GM23338 (cell line): ENCODE results near the gene TOB2. TPM values are rescaled to one million over a fixed set of nuclear protein-coding genes. Genes with fewer than 3 reads are reported as not detected.

Experiments used
- ATAC-seq: fragments of 200-7000 bp; cut with Tn5 transposase; 3 replicates; pipeline ENCODE4 v1.9.1; 2020
- DNase-seq: peaks from one replicate; pipeline ENCODE4 v3.0.0-alpha.2; 2015; ENCODE audit warnings: low spot score
- H2AFZ ChIP-seq: fragments of 200-600 bp; sonication (generic); 2 replicates; pipeline ENCODE4 v1.8.0; 2016; ENCODE audit warnings: antibody characterized with exemption, mild to moderate bottlenecking, moderate library complexity
- H3F3A ChIP-seq: fragments of 200-600 bp; sonication (generic); replicated peaks from 2 replicates; pipeline ENCODE4 v1.8.0; 2017; ENCODE audit warnings: antibody characterized with exemption, mixed run types, low read depth
- H3K27ac ChIP-seq: fragments of 200-600 bp; sonication (generic); 2 replicates; pipeline ENCODE4 v1.6.1; 2016; ENCODE audit warnings: low read depth
- H3K27me3 ChIP-seq: fragments of 200-600 bp; sonication (generic); 2 replicates; pipeline ENCODE4 v1.8.0; 2016; ENCODE audit warnings: mild to moderate bottlenecking, mixed run types, moderate library complexity; ENCODE audit not compliant: insufficient read depth
- H3K36me3 ChIP-seq: fragments of 200-600 bp; sonication (generic); 2 replicates; pipeline ENCODE4 v1.8.0; 2016; ENCODE audit warnings: mild to moderate bottlenecking; ENCODE audit not compliant: insufficient read depth
- H3K4me1 ChIP-seq: fragments of 200-600 bp; sonication (generic); 2 replicates; pipeline ENCODE4 v1.8.0; 2016; ENCODE audit warnings: mild to moderate bottlenecking, moderate library complexity; ENCODE audit not compliant: insufficient read depth
- H3K4me2 ChIP-seq: fragments of 200-600 bp; sonication (generic); 2 replicates; pipeline ENCODE4 v1.7.1; 2017; ENCODE audit warnings: mixed run types
- H3K4me3 ChIP-seq: fragments of 200-600 bp; sonication (generic); 2 replicates; pipeline ENCODE4 v1.6.1; 2016; ENCODE audit warnings: mixed run types
- H3K79me2 ChIP-seq: fragments of 200-600 bp; sonication (generic); replicated peaks from 2 replicates; pipeline ENCODE4 v1.8.0; 2017; ENCODE audit warnings: mild to moderate bottlenecking; ENCODE audit not compliant: insufficient read depth
- H3K9me2 ChIP-seq: fragments of 200-600 bp; sonication (generic); 2 replicates; pipeline ENCODE4 v1.8.0; 2017; ENCODE audit not compliant: insufficient read depth
- H4K20me1 ChIP-seq: fragments of 200-600 bp; sonication (generic); replicated peaks from 2 replicates; pipeline ENCODE4 v1.8.0; 2017; ENCODE audit warnings: mild to moderate bottlenecking; ENCODE audit not compliant: insufficient read depth
- H3K27ac Mint-ChIP-seq: 2 replicates; pipeline ENCODE4 v1.8.0; 2020; ENCODE audit warnings: inconsistent platforms, mild to moderate bottlenecking, moderate library complexity, mixed read lengths
- H3K27me3 Mint-ChIP-seq: 3 replicates; pipeline ENCODE4 v1.8.0; 2022; ENCODE audit warnings: low read depth, mild to moderate bottlenecking, moderate library complexity, mixed read lengths, inconsistent platforms; ENCODE audit not compliant: insufficient read depth, poor library complexity
- H3K36me3 Mint-ChIP-seq: 3 replicates; pipeline ENCODE4 v1.8.0; 2021; ENCODE audit warnings: low read depth, mild to moderate bottlenecking, inconsistent platforms, moderate library complexity, mixed read lengths
- H3K4me1 Mint-ChIP-seq: 3 replicates; pipeline ENCODE4 v1.8.0; 2020; ENCODE audit warnings: mild to moderate bottlenecking, inconsistent platforms, mixed read lengths
- H3K4me3 Mint-ChIP-seq: 3 replicates; pipeline ENCODE4 v1.8.0; 2021; ENCODE audit warnings: moderate library complexity, mild to moderate bottlenecking, inconsistent platforms, mixed read lengths
- H3K9me3 Mint-ChIP-seq: 3 replicates; pipeline ENCODE4 v1.8.0; 2020; ENCODE audit warnings: moderate library complexity, mild to moderate bottlenecking, inconsistent platforms, mixed read lengths
- CTCF ChIP-seq, 2 experiments: fragments of 200-600 bp in 1 of 2; sonication (generic) in 1 of 2; conservative IDR thresholded peaks; 2 replicates each; pipeline versions ENCODE4 v1.5.1 to v1.6.1; 2016 to 2017; ENCODE audit warnings: antibody characterized with exemption in 2 of 2, low read depth in 2 of 2, mild to moderate bottlenecking in 2 of 2, moderate library complexity in 1 of 2
- ETS1 ChIP-seq: IDR thresholded peaks from 2 replicates; pipeline ENCODE4 v1.6.1; 2016; ENCODE audit warnings: antibody characterized with exemption
- EZH2 ChIP-seq: fragments of 200-600 bp; sonication (generic); IDR thresholded peaks from one replicate; pipeline ENCODE4 v1.8.0; 2017; ENCODE audit warnings: antibody characterized with exemption, mild to moderate bottlenecking, low read depth; ENCODE audit not compliant: unreplicated experiment
- EZH2phosphoT487 ChIP-seq: fragments of 200-600 bp; sonication (generic); IDR thresholded peaks from one replicate; pipeline ENCODE4 v1.8.1; 2018; ENCODE audit warnings: antibody characterized with exemption; ENCODE audit not compliant: unreplicated experiment
- JUNB ChIP-seq: IDR thresholded peaks from one replicate; pipeline ENCODE4 v1.6.1; 2016; ENCODE audit warnings: antibody characterized with exemption; ENCODE audit not compliant: unreplicated experiment
- STAT1 ChIP-seq: IDR thresholded peaks from one replicate; pipeline ENCODE4 v1.6.1; 2016; ENCODE audit warnings: antibody characterized with exemption; ENCODE audit not compliant: unreplicated experiment
- ZNF114 ChIP-seq: fragments of 250-450 bp; sonication (Bioruptor Pico); IDR thresholded peaks from 2 replicates; pipeline ENCODE4 v1.5.0; 2020; ENCODE audit warnings: mild to moderate bottlenecking, moderate library complexity
- ZNF462 ChIP-seq: fragments of 250-450 bp; sonication (Bioruptor Pico); IDR thresholded peaks from 2 replicates; pipeline ENCODE4 v1.5.0; 2020; ENCODE audit warnings: mild to moderate bottlenecking, moderate library complexity
- polyA plus RNA-seq: library from polyadenylated mRNA; unstranded; fragments of >200 nt; fragmentation: Nextera tagmentation; extraction: Ambion mirVana; gene quantifications from 2 replicates; pipeline ENCODE4 v1.2.1, GENCODE V29; 2016
- total RNA-seq: library from RNA; depleted of rRNA; stranded (reverse); fragments of >200 nt; shearing (Covaris generic); gene quantifications from 2 replicates; pipeline ENCODE4 v1.2.3, GENCODE V29; 2014

TOB2 gene
- total and polyA plus RNA-seq, 2 experiments from 2014 or later, result 27.3 to 47.2 TPM

GRCh38 chr22:41415554-41415953 lies 31.0 kb downstream of the TOB2 start:
- DNase-seq (no peak), ATAC-seq (no peak)
- H3K4me1 Mint-ChIP-seq, result peaks cover 22% of the 10 kb centered on the region
- Histone ChIP-seq H3K9me2 (no peaks in the 10 kb centered on the region), H4K20me1 (no peaks in the 10 kb centered on the region), H3K36me3 (no peaks in the 10 kb centered on the region), H3K4me3 (no peak overlapping the region), H3K27me3 (no peaks in the 10 kb centered on the region), H3F3A (peaks cover 10% of the 10 kb centered on the region), H3K4me2 (no peak overlapping the region), H3K79me2 (no peaks in the 10 kb centered on the region; the same call in 1 of the 2 replicates), H3K27ac (no peak overlapping the region), H2AFZ (no peak overlapping the region), H3K4me1 (peaks cover 14% of the 10 kb centered on the region)
- H3K36me3 Mint-ChIP-seq, result no peaks in the 10 kb centered on the region; the same call in 2 of the 3 replicates
- H3K4me3 Mint-ChIP-seq, result no peak overlapping the region
- H3K27me3 Mint-ChIP-seq, result peaks cover 13% of the 10 kb centered on the region
- TF ChIP-seq ETS1 (no peak), EZH2phosphoT487 (no peak), ZNF114 (CRISPR knock-in tag) (no peak), ZNF462 (CRISPR knock-in tag) (no peak), JUNB (no peak), EZH2 (no peak), CTCF (conservative IDR thresholded peaks at IDR 0.05; ENCODE audit: low read depth in 2 of 2) (no peak), STAT1 (no peak)
- H3K9me3 Mint-ChIP-seq, result no peaks in the 10 kb centered on the region
- no peak overlapping the region for H3K27ac Mint-ChIP-seq
